NB4 (cell line): ENCODE results near the gene GATM.

Source experiments
- DNase-seq: peaks from one replicate; pipeline ENCODE4 v3.0.0; 2010; ENCODE audit warnings: low read depth
- H3K4me3 ChIP-seq: one replicate; pipeline ENCODE4 v1.5.1; 2011; ENCODE audit warnings: mild to moderate bottlenecking, low read depth, low read length, moderate library complexity
- MYC ChIP-seq: IDR thresholded peaks from 2 replicates; pipeline ENCODE4 v1.6.1; 2011; ENCODE audit warnings: low read depth, low read length
- POLR2A ChIP-seq: IDR thresholded peaks from 2 replicates; pipeline ENCODE4 v1.6.1; 2011; ENCODE audit warnings: mild to moderate bottlenecking; ENCODE audit not compliant: insufficient read length; ENCODE audit errors: extremely low read depth
- TF ChIP-seq, protein P1 (sequence below): IDR thresholded peaks from 2 replicates; pipeline ENCODE4 v1.6.1; 2011; ENCODE audit warnings: low read depth, low read length
- TF ChIP-seq, protein P2 (sequence below): IDR thresholded peaks from one replicate; pipeline ENCODE4 v1.5.1; 2012; ENCODE audit warnings: low read depth, low read length

GATM gene, protein sequence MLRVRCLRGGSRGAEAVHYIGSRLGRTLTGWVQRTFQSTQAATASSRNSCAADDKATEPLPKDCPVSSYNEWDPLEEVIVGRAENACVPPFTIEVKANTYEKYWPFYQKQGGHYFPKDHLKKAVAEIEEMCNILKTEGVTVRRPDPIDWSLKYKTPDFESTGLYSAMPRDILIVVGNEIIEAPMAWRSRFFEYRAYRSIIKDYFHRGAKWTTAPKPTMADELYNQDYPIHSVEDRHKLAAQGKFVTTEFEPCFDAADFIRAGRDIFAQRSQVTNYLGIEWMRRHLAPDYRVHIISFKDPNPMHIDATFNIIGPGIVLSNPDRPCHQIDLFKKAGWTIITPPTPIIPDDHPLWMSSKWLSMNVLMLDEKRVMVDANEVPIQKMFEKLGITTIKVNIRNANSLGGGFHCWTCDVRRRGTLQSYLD

DNA sequence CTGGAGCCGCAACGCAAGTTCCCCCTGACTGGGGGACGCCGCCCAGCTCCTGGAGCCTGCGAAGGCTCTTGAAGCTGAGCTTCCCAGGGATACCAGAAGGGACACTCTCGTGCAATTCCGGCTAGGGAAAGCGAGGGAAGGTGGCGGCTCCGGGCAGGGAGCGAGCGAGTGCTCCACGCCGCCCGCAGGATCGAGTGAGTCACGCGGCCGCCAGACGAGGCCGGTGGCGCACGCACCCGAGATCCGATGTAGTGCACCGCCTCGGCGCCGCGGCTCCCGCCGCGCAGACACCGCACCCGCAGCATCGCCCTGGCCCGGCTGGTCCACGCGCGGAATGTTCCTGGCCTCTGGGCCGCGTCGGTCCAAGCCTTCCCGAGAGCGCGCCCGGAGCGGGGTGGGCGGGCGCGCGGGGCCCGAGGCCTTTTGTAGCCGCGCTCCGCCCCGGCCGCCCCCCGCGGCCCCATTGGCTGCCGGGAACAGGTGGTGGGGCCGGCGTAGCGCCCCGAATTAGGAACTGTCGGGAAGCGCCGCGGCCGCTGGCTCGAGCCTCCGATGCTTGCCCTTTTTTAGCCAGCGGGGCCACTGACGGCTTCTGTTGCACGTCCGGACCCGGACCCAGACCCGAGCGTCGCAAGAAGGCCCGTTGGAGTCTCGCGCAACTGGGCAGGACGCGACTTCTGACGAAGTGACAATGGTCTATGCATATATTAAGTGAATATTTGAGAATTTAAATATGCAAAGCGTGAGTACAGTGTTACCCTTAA is at the start of gene GATM:
Gene GATM (minus strand): TSS at position 396 of the 764 bp plus-strand sequence. CDS start 91 bp downstream, at position 305.
- TF ChIP-seq POLR2A: no peak
- TF ChIP-seq, protein P1, sequence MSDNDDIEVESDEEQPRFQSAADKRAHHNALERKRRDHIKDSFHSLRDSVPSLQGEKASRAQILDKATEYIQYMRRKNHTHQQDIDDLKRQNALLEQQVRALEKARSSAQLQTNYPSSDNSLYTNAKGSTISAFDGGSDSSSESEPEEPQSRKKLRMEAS: no peak
- no peak for TF ChIP-seq MYC
- TF ChIP-seq, protein P2, sequence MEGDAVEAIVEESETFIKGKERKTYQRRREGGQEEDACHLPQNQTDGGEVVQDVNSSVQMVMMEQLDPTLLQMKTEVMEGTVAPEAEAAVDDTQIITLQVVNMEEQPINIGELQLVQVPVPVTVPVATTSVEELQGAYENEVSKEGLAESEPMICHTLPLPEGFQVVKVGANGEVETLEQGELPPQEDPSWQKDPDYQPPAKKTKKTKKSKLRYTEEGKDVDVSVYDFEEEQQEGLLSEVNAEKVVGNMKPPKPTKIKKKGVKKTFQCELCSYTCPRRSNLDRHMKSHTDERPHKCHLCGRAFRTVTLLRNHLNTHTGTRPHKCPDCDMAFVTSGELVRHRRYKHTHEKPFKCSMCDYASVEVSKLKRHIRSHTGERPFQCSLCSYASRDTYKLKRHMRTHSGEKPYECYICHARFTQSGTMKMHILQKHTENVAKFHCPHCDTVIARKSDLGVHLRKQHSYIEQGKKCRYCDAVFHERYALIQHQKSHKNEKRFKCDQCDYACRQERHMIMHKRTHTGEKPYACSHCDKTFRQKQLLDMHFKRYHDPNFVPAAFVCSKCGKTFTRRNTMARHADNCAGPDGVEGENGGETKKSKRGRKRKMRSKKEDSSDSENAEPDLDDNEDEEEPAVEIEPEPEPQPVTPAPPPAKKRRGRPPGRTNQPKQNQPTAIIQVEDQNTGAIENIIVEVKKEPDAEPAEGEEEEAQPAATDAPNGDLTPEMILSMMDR: no peak
- H3K4me3 ChIP-seq: no peak within 1 kb of the TSS
- DNase-seq: peak; percentile 38

DNA sequence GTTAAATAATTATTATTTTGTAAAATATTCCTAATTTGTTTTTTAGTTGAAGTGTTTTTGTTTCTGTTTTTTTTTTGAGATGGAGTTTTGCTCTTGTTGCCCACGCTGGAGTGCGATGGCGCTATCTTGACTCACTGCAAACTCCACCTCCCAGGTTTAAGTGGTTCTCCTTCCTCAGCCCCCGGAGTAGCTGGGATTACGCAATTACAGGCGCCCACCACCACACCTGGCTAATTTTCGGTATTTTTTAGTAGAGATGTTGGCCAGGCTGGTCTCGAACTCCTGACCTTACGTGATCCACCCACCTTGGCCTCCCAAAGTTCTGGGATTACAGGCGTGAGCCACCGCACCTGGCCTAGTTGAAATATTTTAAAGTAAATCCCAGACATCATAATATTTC is 48.7 kb upstream of the GATM start:
- TF ChIP-seq POLR2A: no peak
- TF ChIP-seq, protein P1: no peak
- no peak for TF ChIP-seq MYC
- TF ChIP-seq, protein P2: no peak
- DNase-seq: no peak

DNA sequence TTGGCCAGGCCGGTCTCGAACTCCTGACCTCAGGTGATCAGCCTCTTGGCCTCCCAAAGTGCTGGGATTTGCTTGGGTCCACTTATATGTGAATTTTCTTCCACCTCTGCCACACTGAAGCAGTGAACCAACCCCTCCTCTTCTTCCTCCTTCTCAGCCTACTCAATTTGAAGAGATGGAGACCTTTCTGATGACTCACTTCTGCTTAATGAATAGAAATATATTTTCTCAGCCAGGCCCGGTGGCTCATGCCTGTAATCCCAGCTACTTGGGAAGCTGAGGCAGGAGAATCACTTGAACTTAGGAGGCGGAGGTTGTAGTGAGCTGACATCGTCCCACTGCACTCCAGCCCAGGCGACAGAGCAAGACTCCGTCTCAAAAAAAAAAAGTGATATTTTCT is 46.8 kb upstream of the GATM start:
- TF ChIP-seq, protein P1: no peak
- TF ChIP-seq POLR2A: no peak
- TF ChIP-seq MYC: no peak
- TF ChIP-seq, protein P2: no peak
- peak; percentile 26 for DNase-seq
- no peak overlapping the region for H3K4me3 ChIP-seq

More for the DNA sequence above, 48.7 kb upstream of the GATM start:
- H3K4me3 ChIP-seq: no peak overlapping the region

DNA sequence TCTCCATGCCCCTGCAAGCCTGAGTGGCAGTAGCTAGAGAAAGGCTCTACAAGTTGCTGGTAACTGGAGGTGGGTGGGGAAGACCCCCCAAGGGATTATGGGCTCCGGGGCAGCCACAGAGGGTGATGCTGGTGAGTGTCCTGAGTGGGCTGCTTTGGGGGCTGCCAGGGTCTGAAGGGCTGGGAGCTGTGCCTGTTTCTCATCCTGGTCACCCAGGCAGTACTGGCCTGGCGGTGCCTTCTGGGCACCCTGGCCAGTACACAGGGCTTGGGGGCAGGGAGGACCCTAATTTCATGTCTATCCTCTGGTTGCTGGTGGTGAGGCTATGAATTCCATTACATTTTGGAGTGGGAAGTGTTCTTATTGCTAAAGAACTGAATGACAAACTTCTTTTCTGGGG is 46.1 kb upstream of the GATM start:
- no peak for DNase-seq
- H3K4me3 ChIP-seq: no peak overlapping the region
- TF ChIP-seq MYC (no peak), POLR2A (no peak)
- TF ChIP-seq, protein P1: no peak
- TF ChIP-seq, protein P2: no peak

DNA sequence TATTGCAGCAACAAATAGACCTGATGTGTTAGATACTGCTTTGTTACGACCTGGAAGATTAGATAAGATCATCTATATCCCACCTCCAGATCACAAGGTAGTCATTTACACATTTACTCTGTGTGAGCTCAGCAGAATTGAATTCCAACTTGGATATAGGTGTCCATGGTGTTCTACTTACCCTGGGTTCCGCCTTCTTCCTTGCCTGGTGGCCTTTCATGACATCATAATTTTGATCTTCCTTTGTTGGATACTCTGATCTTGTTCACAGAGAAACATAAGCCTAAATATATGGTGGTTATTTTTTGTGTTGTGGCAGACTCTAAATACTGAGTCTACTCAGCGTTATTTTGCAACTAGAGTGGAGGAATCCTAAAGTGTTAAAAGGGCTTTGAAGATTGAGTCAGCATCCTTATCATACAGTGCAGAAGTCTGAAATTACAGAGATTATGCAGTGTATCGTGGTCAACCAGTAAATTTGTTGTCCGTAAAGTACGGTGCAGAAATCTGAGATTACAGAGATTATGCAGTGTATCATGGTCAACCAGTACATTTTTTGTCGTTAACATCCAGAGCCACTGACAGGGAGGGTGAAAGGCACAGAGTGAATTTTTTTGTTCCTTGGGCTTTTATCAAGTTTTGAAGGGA is 39.1 kb upstream of the GATM start:
- no peak for DNase-seq
- TF ChIP-seq, protein P2: no peak
- TF ChIP-seq MYC (no peak), POLR2A (no peak)
- TF ChIP-seq, protein P1: no peak
- no peak overlapping the region for H3K4me3 ChIP-seq
